Heart left ventricle (tissue), 16 donors: ENCODE results near the gene MAPT. TPM values are rescaled to one million over a fixed set of nuclear protein-coding genes. Genes with fewer than 3 reads are reported as not detected.

Experiments
- ATAC-seq, 4 donors: fragments of 200-7000 bp; cut with Tn5 transposase; one replicate each; pipeline ENCODE4 v1.9.1; 2020 to 2022; ENCODE audit warnings: moderate library complexity in 4 of 4, mild to moderate bottlenecking in 3 of 4, moderate number of reproducible peaks in 1 of 4
- DNase-seq, 5 donors: peaks; one replicate each; pipeline ENCODE4 v3.0.0-alpha.2; 2020
- H3K27ac ChIP-seq, 12 donors: fragments of 200-600 bp; sonication (generic) in 4 of 12; one replicate each; pipeline versions ENCODE4 v1.5.0 to v1.8.0; 2016 to 2022; ENCODE audit warnings: mild to moderate bottlenecking in 2 of 12
- H3K27me3 ChIP-seq, 9 donors: fragments of 200-600 bp; sonication (generic) in 2 of 9; one replicate each; pipeline versions ENCODE4 v1.5.1 to v1.8.0; 2016 to 2022; ENCODE audit warnings: mild to moderate bottlenecking in 3 of 9
- H3K36me3 ChIP-seq, 9 donors: fragments of 200-600 bp; sonication (generic) in 2 of 9; one replicate each; pipeline versions ENCODE4 v1.5.0 to v1.8.0; 2018 to 2022; ENCODE audit warnings: mild to moderate bottlenecking in 2 of 9
- H3K4me1 ChIP-seq, 12 donors: fragments of 200-600 bp; sonication (generic) in 4 of 12; one replicate each; pipeline versions ENCODE4 v1.5.0 to v1.8.0; 2016 to 2022; ENCODE audit warnings: mild to moderate bottlenecking in 3 of 12
- H3K4me3 ChIP-seq, 12 donors: fragments of 200-600 bp; sonication (generic) in 4 of 12; one replicate each; pipeline versions ENCODE4 v1.5.0 to v1.8.0; 2017 to 2022; ENCODE audit warnings: mild to moderate bottlenecking in 9 of 12, moderate library complexity in 4 of 12
- H3K9me3 ChIP-seq, 12 donors: fragments of 200-600 bp; sonication (generic) in 4 of 12; one replicate each; pipeline versions ENCODE4 v1.5.0 to v1.8.0; 2016 to 2022; ENCODE audit warnings: mild to moderate bottlenecking in 1 of 12
- CTCF ChIP-seq, 12 donors: fragments of 200-600 bp; sonication (generic) in 4 of 12; IDR thresholded peaks; one replicate each; pipeline versions ENCODE4 v1.5.0 to v1.8.0; 2018 to 2022; ENCODE audit warnings: antibody characterized with exemption in 12 of 12, mild to moderate bottlenecking in 5 of 12
- POLR2A ChIP-seq, 2 donors: fragments of 450-650 bp; IDR thresholded peaks; one replicate each; pipeline ENCODE4 v1.6.1; 2017; ENCODE audit warnings: antibody characterized with exemption in 2 of 2, mild to moderate bottlenecking in 2 of 2, moderate library complexity in 2 of 2
- WGBS, 4 donors: extraction: QIAGEN DNeasy Blood & Tissue Kit in 2 of 4; methylation state at CpG; one replicate each; pipeline versions ENCODE4 v1.1.5 to v1.1.7; 2013 to 2018; 5-methylcytosine and 5-hydroxymethylcytosine counted together
- intact Hi-C, 10 donors: fragments of 100-400 bp; cut with DNase I; formaldehyde crosslinking; loops; one replicate each; pipeline versions ENCODE4 v1.11.1 to v1.14.2; 2022
- polyA plus RNA-seq, 2 donors: library from polyadenylated mRNA; stranded (reverse); fragments of 200-250 nt; gene quantifications; one replicate each; pipeline ENCODE4 v1.2.3, GENCODE V29; 2013
- total RNA-seq, 9 donors: library from RNA; depleted of rRNA in 2 of 9; stranded (reverse); fragments of >200 nt in 2 of 9; fragmentation: NEBNext Ultra II Directional in 3 of 9; extraction: Animal tissue kit (Norgen Biotek cat#: 25700) in 3 of 9; gene quantifications; one replicate each; pipeline versions ENCODE4 v1.1.0 to v1.2.4, GENCODE V29; 2016 to 2023
- donor health status: ischemic (EF 13 %, LVEDD 7.1; RV severe dilation, severe dysfunction).
- donor health status: healthy with polysubstance abuse.
- donor health status: DM: no; HTN: yes; CAD: no.
- donor health status: DM: no; HTN: no; CAD: no.
- donor health status: ischemic (EF 25% LVEDD 6.9; RV normal size, moderate dysfunction).
- donor health status: ischemic (EF 25% LVEDD 5.7; RV mildly dilated, moderate dysfunction).
- donor health status: healthy.
- donor health status: DM: yes; HTN: yes; CAD: no.
- donor health status: ischemic (EF 35%, LVEDD 5.7; RV mildly dilated, moderate dysfunction).
- donor health status: nonischemic (EF 11% LVEDD 7.7; RV severe dilation, severe dysfunction).
- donor health status: DM: yes; HTN: yes; CAD: no.
- donor health status: PGD.
- donor health status: ischemic (EF 29% LVEDD 5.4; RV normal size, mild dysfunction).
- donor health status: nonischemic (EF 23%, LVEDD 6.1; RV moderate dilation, normal function).

The MAPT gene
- total and polyA plus RNA-seq, 11 donors: 2.9 to 70.4 (median 29.3) TPM

DNA sequence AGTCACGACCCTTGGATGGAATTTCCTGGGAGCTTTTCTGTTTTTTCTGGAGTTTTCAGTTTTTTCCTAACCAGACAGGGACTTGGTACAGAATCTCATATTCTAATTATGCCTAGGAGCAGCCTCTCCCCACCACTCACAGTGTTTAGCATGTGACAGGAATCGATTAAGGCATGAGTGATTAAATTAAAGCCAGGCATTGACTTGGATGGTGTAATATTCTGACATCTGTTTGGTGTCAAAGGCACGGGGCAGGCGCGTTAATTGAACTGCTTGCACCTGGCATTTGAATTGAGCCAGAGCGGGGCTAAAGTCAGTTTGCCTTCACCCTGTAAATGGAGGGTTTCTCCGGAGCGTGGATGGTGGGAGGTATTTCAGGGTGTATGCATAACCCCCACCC lies 11.9 kb downstream of the MAPT start:
- H3K9me3 ChIP-seq: no peaks in the 10 kb centered on the region
- no peaks in the 10 kb centered on the region for H3K27me3 ChIP-seq
- TF ChIP-seq POLR2A (IDR thresholded peaks at IDR 0.05) (no peak), CTCF (IDR thresholded peaks at IDR 0.05) (no peak)
- ATAC-seq: no peak
- no peaks in the 10 kb centered on the region for H3K36me3 ChIP-seq
- DNase-seq: no peak
- no peak overlapping the region for H3K4me3 ChIP-seq
- H3K4me1 ChIP-seq: peaks cover 0 to 42% (median 9%) of the 10 kb centered on the region in 12 donors
- no peak overlapping the region for H3K27ac ChIP-seq
- intact Hi-C loops: no loop called here
- 61 to 71% (median 65%) methylated on average over 8 of the region's 8 CpGs for WGBS, 4 donors

- Histone ChIP-seq H3K4me1 (peaks cover 0 to 41% (median 9%) of the 10 kb centered on the region in 12 donors), H3K4me3 (no peak overlapping the region), H3K9me3 (peaks cover 0 to 4% (median 0%) of the 10 kb centered on the region in 12 donors), H3K27ac (no peak overlapping the region), H3K36me3 (no peaks in the 10 kb centered on the region), H3K27me3 (no peaks in the 10 kb centered on the region)
- no peak for DNase-seq
- 80 to 85% (median 82%) methylated on average over 15 of the region's 15 CpGs for WGBS, 4 donors
- no peak for TF ChIP-seq POLR2A (IDR thresholded peaks at IDR 0.05)
- no peak for TF ChIP-seq CTCF (IDR thresholded peaks at IDR 0.05)
- no peak for ATAC-seq
- intact Hi-C loops: no loop called here
Observed at GRCh38 chr17:45906927-45907622, 12.7 kb downstream of the MAPT start.

DNA sequence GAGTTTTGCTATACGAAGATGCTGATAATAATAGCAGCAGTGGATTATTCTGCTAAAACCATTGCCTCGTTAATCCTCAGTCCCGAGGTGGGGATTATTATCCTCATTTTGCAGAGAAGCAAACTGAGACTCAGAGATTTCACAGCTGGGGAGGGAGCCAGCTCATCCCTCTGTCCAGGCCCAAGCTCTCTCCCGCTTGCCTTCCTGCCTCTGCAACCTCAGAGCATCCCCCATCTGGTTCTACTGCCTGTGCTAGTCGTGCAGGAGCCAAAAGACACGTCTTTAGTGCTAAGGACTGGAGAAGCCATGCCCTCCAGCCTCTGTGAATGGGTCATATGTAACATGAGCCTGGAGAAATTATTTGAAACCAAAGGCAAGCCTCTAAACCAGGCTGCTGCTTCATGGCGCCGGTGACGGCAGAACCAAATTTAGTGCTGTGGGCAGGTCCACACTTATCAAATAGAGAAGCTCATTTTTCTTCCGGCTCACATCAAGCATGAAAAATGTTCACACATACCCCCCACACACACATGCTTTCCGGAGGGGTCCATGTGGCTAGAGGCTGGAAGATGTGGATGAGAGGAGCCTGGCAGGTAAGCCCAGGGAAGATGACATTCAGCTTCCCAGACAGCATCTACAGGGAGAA lies 13.5 kb downstream of the MAPT start:
- no peak for DNase-seq
- no peaks in the 10 kb centered on the region for H3K27me3 ChIP-seq
- peaks cover 0 to 33% (median 8%) of the 10 kb centered on the region in 12 donors for H3K4me1 ChIP-seq
- 66 to 69% (median 68%) methylated on average over 11 of the region's 11 CpGs for WGBS, 4 donors
- H3K27ac ChIP-seq: no peak overlapping the region
- no peaks in the 10 kb centered on the region for H3K36me3 ChIP-seq
- no peak overlapping the region for H3K4me3 ChIP-seq
- peaks cover 0 to 12% (median 0%) of the 10 kb centered on the region in 12 donors for H3K9me3 ChIP-seq
- ATAC-seq: no peak
- intact Hi-C loops: no loop called here
- TF ChIP-seq POLR2A (IDR thresholded peaks at IDR 0.05) (no peak), CTCF (IDR thresholded peaks at IDR 0.05) (no peak)

GRCh38 chr17:45908460-45908859 lies 14.1 kb downstream of the MAPT start:
- H3K4me1 ChIP-seq: peaks cover 0 to 28% (median 6%) of the 10 kb centered on the region in 12 donors
- TF ChIP-seq CTCF (IDR thresholded peaks at IDR 0.05) (no peak), POLR2A (IDR thresholded peaks at IDR 0.05) (no peak)
- intact Hi-C loops: no loop called here
- DNase-seq (no peak), ATAC-seq (no peak)
- 42 to 63% (median 54%) methylated on average over 3 of the region's 3 CpGs for WGBS, 4 donors
- no peak overlapping the region for H3K27ac ChIP-seq
- H3K27me3 ChIP-seq: no peaks in the 10 kb centered on the region
- no peaks in the 10 kb centered on the region for H3K36me3 ChIP-seq
- H3K9me3 ChIP-seq: peaks cover 0 to 16% (median 0%) of the 10 kb centered on the region in 12 donors
- no peak overlapping the region for H3K4me3 ChIP-seq
